Gastrocnemius medialis (tissue), 4 donors: ENCODE results near the gene ARSG.

Experiments
- POLR2A ChIP-seq, 2 donors: fragments of 450-650 bp; IDR thresholded peaks; one replicate each; pipeline ENCODE4 v1.6.1; 2017; ENCODE audit warnings: antibody characterized with exemption in 2 of 2, mild to moderate bottlenecking in 2 of 2, moderate library complexity in 2 of 2
- TF ChIP-seq, protein P1 (sequence below), 5 experiments: fragments of 450-650 bp in 3 of 5; fragments of 200-600 bp in 2 of 5; sonication (generic) in 2 of 5; IDR thresholded peaks in 4 of 5; conservative IDR thresholded peaks in 1 of 5; 1 replicate in 4 of 5; 2 replicates in 1 of 5; pipeline ENCODE4 v1.5.1; 2016 to 2019; ENCODE audit warnings: antibody characterized with exemption in 5 of 5, mild to moderate bottlenecking in 3 of 5, moderate library complexity in 3 of 5

DNA sequence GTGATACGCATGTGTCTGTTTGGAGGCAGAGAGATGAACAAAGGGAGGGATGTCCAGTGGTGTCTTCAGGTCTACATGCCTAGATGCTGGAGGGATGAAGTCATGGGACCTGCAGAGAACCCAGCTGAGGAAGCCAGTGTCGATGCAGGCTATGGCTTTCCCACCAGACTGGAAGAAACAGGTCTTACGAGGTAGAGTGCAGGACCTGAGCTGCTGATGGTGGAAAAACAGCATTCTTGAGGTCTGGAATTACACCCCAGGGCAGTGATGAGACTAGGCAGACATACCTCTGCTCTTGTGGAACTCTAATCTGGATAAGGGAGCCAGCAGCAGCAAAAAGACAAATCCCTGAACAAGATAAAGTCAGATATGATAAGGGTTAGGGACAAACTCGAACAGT is 37.4 kb downstream of the ARSG start:
- TF ChIP-seq, protein P1, sequence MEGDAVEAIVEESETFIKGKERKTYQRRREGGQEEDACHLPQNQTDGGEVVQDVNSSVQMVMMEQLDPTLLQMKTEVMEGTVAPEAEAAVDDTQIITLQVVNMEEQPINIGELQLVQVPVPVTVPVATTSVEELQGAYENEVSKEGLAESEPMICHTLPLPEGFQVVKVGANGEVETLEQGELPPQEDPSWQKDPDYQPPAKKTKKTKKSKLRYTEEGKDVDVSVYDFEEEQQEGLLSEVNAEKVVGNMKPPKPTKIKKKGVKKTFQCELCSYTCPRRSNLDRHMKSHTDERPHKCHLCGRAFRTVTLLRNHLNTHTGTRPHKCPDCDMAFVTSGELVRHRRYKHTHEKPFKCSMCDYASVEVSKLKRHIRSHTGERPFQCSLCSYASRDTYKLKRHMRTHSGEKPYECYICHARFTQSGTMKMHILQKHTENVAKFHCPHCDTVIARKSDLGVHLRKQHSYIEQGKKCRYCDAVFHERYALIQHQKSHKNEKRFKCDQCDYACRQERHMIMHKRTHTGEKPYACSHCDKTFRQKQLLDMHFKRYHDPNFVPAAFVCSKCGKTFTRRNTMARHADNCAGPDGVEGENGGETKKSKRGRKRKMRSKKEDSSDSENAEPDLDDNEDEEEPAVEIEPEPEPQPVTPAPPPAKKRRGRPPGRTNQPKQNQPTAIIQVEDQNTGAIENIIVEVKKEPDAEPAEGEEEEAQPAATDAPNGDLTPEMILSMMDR (IDR thresholded peaks at IDR 0.05 in 4 of 5, conservative IDR thresholded peaks at IDR 0.05 in 1 of 5): no peak
- no peak for TF ChIP-seq POLR2A (IDR thresholded peaks at IDR 0.05)
